GM06990 (cell line): ENCODE data around the gene CALR3.

Experiments
- DNase-seq: peaks from one replicate; pipeline ENCODE4 v3.0.0-alpha.2; 2011; ENCODE audit not compliant: insufficient read length; ENCODE audit errors: extremely low read depth
- H3K27me3 ChIP-seq: replicated peaks from 2 replicates; pipeline ENCODE4 v1.6.0; 2011; ENCODE audit warnings: low read length; ENCODE audit not compliant: control insufficient read depth, insufficient read depth
- H3K36me3 ChIP-seq: 2 replicates; pipeline ENCODE4 v1.5.1; 2011; ENCODE audit warnings: low read length; ENCODE audit not compliant: control insufficient read depth, insufficient read depth
- H3K4me3 ChIP-seq: replicated peaks from 2 replicates; pipeline ENCODE4 v1.5.1; 2011; ENCODE audit warnings: low read depth, mild to moderate bottlenecking, control low read depth, low read length
- CTCF ChIP-seq: IDR thresholded peaks from 2 replicates; pipeline ENCODE4 v1.5.1; 2011; ENCODE audit warnings: low read length, control low read depth, mild to moderate bottlenecking, inconsistent platforms; ENCODE audit not compliant: insufficient read depth, poor library complexity, severe bottlenecking

CALR3 gene

GRCh38 chr19:16520986-16521624 is 25.1 kb upstream of the CALR3 start:
- no peak for TF ChIP-seq CTCF
- Histone ChIP-seq H3K36me3 (peaks cover 63% of the 10 kb centered on the region), H3K27me3 (no peaks in the 10 kb centered on the region), H3K4me3 (no peak overlapping the region)
- DNase-seq, result no peak

- H3K4me3 ChIP-seq, result no peak overlapping the region
- DNase-seq, result no peak
- H3K27me3 ChIP-seq, result no peaks in the 10 kb centered on the region
- no peak for TF ChIP-seq CTCF
- H3K36me3 ChIP-seq, result peaks cover 56% of the 10 kb centered on the region
Observed at GRCh38 chr19:16520074-16520973, 24.4 kb upstream of the CALR3 start.

- DNase-seq, result no peak
- no peak for TF ChIP-seq CTCF
- peaks cover 49% of the 10 kb centered on the region for H3K36me3 ChIP-seq
- no peak overlapping the region for H3K4me3 ChIP-seq
- H3K27me3 ChIP-seq, result no peaks in the 10 kb centered on the region
Observed at GRCh38 chr19:16519230-16519687, 23.3 kb upstream of the CALR3 start.

- no peaks in the 10 kb centered on the region for H3K27me3 ChIP-seq
- TF ChIP-seq CTCF, result no peak
- peaks cover 49% of the 10 kb centered on the region for H3K36me3 ChIP-seq
- H3K4me3 ChIP-seq, result no peak overlapping the region
- DNase-seq, result no peak
Observed at GRCh38 chr19:16518483-16519229, 22.7 kb upstream of the CALR3 start.

- Histone ChIP-seq H3K27me3 (no peaks in the 10 kb centered on the region), H3K4me3 (no peak overlapping the region), H3K36me3 (peaks cover 43% of the 10 kb centered on the region)
- TF ChIP-seq CTCF, result no peak
- DNase-seq, result no peak
Observed at GRCh38 chr19:16518061-16518460, 22.1 kb upstream of the CALR3 start.
